ENCODE data around the gene LOX.

The LOX gene

GRCh38 chr5:122054266-122054665 lies 23.8 kb downstream of the LOX start:
- no peak for DNase-seq (ENCODE audit: low read depth, low spot score)
- WGBS (ENCODE audit: insufficient coverage, insufficient read length): no CpG with 5 or more reads among the region's 4 CpGs
- Histone ChIP-seq H3K27ac (ENCODE audit: low read length) (no peak overlapping the region), H3K4me3 (ENCODE audit: low read length) (no peak overlapping the region), H3K27me3 (ENCODE audit: control insufficient read depth, insufficient read depth, low read length) (no peaks in the 10 kb centered on the region; the same call in 1 of the 2 replicates), H3K9me3 (ENCODE audit: control insufficient read depth, insufficient read depth, low read length) (no peaks in the 10 kb centered on the region), H3K36me3 (ENCODE audit: control insufficient read depth, insufficient read depth, low read length) (no peaks in the 10 kb centered on the region), H3K4me1 (ENCODE audit: control insufficient read depth, insufficient read depth, low read length) (no peaks in the 10 kb centered on the region)

GRCh38 chr5:122053181-122054109 lies 24.6 kb downstream of the LOX start:
- DNase-seq (ENCODE audit: low read depth, low spot score): no peak
- H3K4me1 ChIP-seq (ENCODE audit: control insufficient read depth, insufficient read depth, low read length): no peaks in the 10 kb centered on the region
- no peaks in the 10 kb centered on the region for H3K36me3 ChIP-seq (ENCODE audit: control insufficient read depth, insufficient read depth, low read length)
- no peaks in the 10 kb centered on the region; the same call in 1 of the 2 replicates for H3K27me3 ChIP-seq (ENCODE audit: control insufficient read depth, insufficient read depth, low read length)
- no peaks in the 10 kb centered on the region for H3K9me3 ChIP-seq (ENCODE audit: control insufficient read depth, insufficient read depth, low read length)
- H3K4me3 ChIP-seq (ENCODE audit: low read length): no peak overlapping the region
- no CpG with 5 or more reads among the region's 4 CpGs for WGBS (ENCODE audit: insufficient coverage, insufficient read length)
- no peak overlapping the region for H3K27ac ChIP-seq (ENCODE audit: low read length)

DNA sequence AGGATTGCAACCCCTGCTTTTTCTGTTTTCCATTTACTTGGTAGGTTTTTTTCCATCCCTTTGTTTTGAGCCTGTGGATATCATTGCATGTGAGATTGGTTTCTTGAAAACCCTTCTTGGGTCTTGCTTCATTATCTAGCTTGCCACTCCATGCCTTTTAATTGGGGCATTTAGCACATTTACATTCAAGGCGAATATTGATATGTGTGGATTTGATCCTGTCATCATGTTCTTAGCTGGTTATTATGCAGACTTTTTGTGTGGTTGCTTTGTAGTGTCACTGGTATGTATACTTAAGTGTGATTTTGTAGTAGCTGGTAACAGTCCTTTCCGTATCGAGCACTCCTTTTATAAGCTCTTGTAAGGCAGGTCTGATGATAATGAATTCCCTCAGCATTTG lies 26.5 kb downstream of the LOX start:
- Histone ChIP-seq H3K4me3 (ENCODE audit: low read length) (no peak overlapping the region), H3K27ac (ENCODE audit: low read length) (no peak overlapping the region), H3K36me3 (ENCODE audit: control insufficient read depth, insufficient read depth, low read length) (no peaks in the 10 kb centered on the region), H3K9me3 (ENCODE audit: control insufficient read depth, insufficient read depth, low read length) (no peaks in the 10 kb centered on the region), H3K4me1 (ENCODE audit: control insufficient read depth, insufficient read depth, low read length) (no peaks in the 10 kb centered on the region), H3K27me3 (ENCODE audit: control insufficient read depth, insufficient read depth, low read length) (no peaks in the 10 kb centered on the region; the same call in 1 of the 2 replicates)
- WGBS (ENCODE audit: insufficient coverage, insufficient read length): no CpG with 5 or more reads among the region's 3 CpGs
- no peak for DNase-seq (ENCODE audit: low read depth, low spot score)

DNA sequence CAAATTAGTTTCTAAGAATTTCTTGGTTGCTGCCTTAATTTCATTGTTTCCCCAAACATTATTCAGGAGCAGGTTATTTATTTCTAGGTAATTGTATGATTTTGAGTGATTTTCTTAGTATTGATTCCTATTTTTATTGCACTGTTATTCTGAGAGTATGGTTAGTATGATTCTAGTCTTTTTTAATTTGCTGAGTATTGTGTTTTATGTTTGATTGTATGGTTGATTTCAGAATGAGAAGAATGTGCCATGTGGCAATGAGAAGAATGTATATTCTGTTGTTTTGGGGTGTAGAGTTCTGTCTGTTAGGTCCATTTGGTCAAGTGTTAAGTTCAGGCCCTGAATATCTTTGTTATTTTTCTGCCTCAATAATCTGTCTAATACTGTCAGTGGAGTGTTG lies 27.1 kb downstream of the LOX start:
- H3K9me3 ChIP-seq (ENCODE audit: control insufficient read depth, insufficient read depth, low read length): no peaks in the 10 kb centered on the region; the same call in 1 of the 2 replicates
- H3K27ac ChIP-seq (ENCODE audit: low read length): no peak overlapping the region
- no peaks in the 10 kb centered on the region; the same call in 1 of the 2 replicates for H3K27me3 ChIP-seq (ENCODE audit: control insufficient read depth, insufficient read depth, low read length)
- H3K4me1 ChIP-seq (ENCODE audit: control insufficient read depth, insufficient read depth, low read length): no peaks in the 10 kb centered on the region
- H3K4me3 ChIP-seq (ENCODE audit: low read length): no peak overlapping the region
- no peaks in the 10 kb centered on the region for H3K36me3 ChIP-seq (ENCODE audit: control insufficient read depth, insufficient read depth, low read length)
- DNase-seq (ENCODE audit: low read depth, low spot score): no peak

GRCh38 chr5:122040636-122041302 lies 37.3 kb downstream of the LOX start:
- no peaks in the 10 kb centered on the region for H3K4me1 ChIP-seq (ENCODE audit: control insufficient read depth, insufficient read depth, low read length)
- H3K27ac ChIP-seq (ENCODE audit: low read length): no peak overlapping the region
- no peaks in the 10 kb centered on the region for H3K27me3 ChIP-seq (ENCODE audit: control insufficient read depth, insufficient read depth, low read length)
- no peak for DNase-seq (ENCODE audit: low read depth, low spot score)
- WGBS (ENCODE audit: insufficient coverage, insufficient read length): no CpG with 5 or more reads among the region's 3 CpGs
- no peaks in the 10 kb centered on the region for H3K36me3 ChIP-seq (ENCODE audit: control insufficient read depth, insufficient read depth, low read length)
- no peak overlapping the region for H3K4me3 ChIP-seq (ENCODE audit: low read length)
- H3K9me3 ChIP-seq (ENCODE audit: control insufficient read depth, insufficient read depth, low read length): no peaks in the 10 kb centered on the region; the same call in 1 of the 2 replicates

- no peak for DNase-seq (ENCODE audit: low read depth, low spot score)
Measured at GRCh38 chr5:122036326-122036725, 41.7 kb downstream of the LOX start.

DNA sequence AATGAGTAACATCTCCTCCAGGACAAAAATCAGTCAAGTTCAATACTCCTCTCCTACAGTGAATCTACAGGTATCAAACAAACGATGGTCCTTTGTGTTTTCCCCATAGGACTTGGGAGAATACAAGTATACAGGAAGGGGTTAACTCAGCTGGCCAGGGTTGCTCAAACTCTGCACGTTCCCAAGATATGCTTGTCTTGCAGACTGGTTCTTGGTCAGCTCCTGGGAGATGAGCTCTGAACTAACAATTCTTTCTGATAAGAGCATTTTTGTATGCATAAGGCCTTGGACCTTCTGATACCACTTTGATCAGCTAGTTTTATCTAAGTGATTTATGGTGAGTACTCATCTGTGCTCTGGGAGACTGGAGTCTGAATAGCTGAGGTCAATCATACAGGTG lies 42.1 kb downstream of the LOX start:
- H3K4me1 ChIP-seq (ENCODE audit: control insufficient read depth, insufficient read depth, low read length): no peaks in the 10 kb centered on the region
- no CpG with 5 or more reads among the region's 2 CpGs for WGBS (ENCODE audit: insufficient coverage, insufficient read length)
- H3K27me3 ChIP-seq (ENCODE audit: control insufficient read depth, insufficient read depth, low read length): no peaks in the 10 kb centered on the region
- no peak overlapping the region for H3K4me3 ChIP-seq (ENCODE audit: low read length)
- no peaks in the 10 kb centered on the region for H3K9me3 ChIP-seq (ENCODE audit: control insufficient read depth, insufficient read depth, low read length)
- no peak overlapping the region for H3K27ac ChIP-seq (ENCODE audit: low read length)
- DNase-seq (ENCODE audit: low read depth, low spot score): no peak
- no peaks in the 10 kb centered on the region for H3K36me3 ChIP-seq (ENCODE audit: control insufficient read depth, insufficient read depth, low read length)

More at GRCh38 chr5:122036326-122036725, 41.7 kb downstream of the LOX start:
- H3K9me3 ChIP-seq (ENCODE audit: control insufficient read depth, insufficient read depth, low read length): no peaks in the 10 kb centered on the region
- H3K27me3 ChIP-seq (ENCODE audit: control insufficient read depth, insufficient read depth, low read length): no peaks in the 10 kb centered on the region
- no CpG with 5 or more reads among the region's 4 CpGs for WGBS (ENCODE audit: insufficient coverage, insufficient read length)
- H3K4me3 ChIP-seq (ENCODE audit: low read length): no peak overlapping the region
- H3K27ac ChIP-seq (ENCODE audit: low read length): no peak overlapping the region
- H3K4me1 ChIP-seq (ENCODE audit: control insufficient read depth, insufficient read depth, low read length): no peaks in the 10 kb centered on the region
- no peaks in the 10 kb centered on the region for H3K36me3 ChIP-seq (ENCODE audit: control insufficient read depth, insufficient read depth, low read length)

- no peak overlapping the region for H3K4me3 ChIP-seq (ENCODE audit: low read length)
- no CpG with 5 or more reads among the region's 2 CpGs for WGBS (ENCODE audit: insufficient coverage, insufficient read length)
Measured at GRCh38 chr5:122031836-122032235, 46.2 kb downstream of the LOX start.

GRCh38 chr5:122030251-122030650 lies 47.8 kb downstream of the LOX start:
- Histone ChIP-seq H3K27me3 (ENCODE audit: control insufficient read depth, insufficient read depth, low read length) (no peaks in the 10 kb centered on the region), H3K36me3 (ENCODE audit: control insufficient read depth, insufficient read depth, low read length) (no peaks in the 10 kb centered on the region), H3K9me3 (ENCODE audit: control insufficient read depth, insufficient read depth, low read length) (no peaks in the 10 kb centered on the region), H3K4me3 (ENCODE audit: low read length) (no peak overlapping the region), H3K27ac (ENCODE audit: low read length) (no peak overlapping the region), H3K4me1 (ENCODE audit: control insufficient read depth, insufficient read depth, low read length) (no peaks in the 10 kb centered on the region)
- no peak for DNase-seq (ENCODE audit: low read depth, low spot score)

More at GRCh38 chr5:122031836-122032235, 46.2 kb downstream of the LOX start:
- no peak for DNase-seq (ENCODE audit: low read depth, low spot score)
- no peaks in the 10 kb centered on the region for H3K9me3 ChIP-seq (ENCODE audit: control insufficient read depth, insufficient read depth, low read length)
- no peaks in the 10 kb centered on the region for H3K27me3 ChIP-seq (ENCODE audit: control insufficient read depth, insufficient read depth, low read length)
- H3K36me3 ChIP-seq (ENCODE audit: control insufficient read depth, insufficient read depth, low read length): no peaks in the 10 kb centered on the region
- no peaks in the 10 kb centered on the region for H3K4me1 ChIP-seq (ENCODE audit: control insufficient read depth, insufficient read depth, low read length)
- H3K27ac ChIP-seq (ENCODE audit: low read length): no peak overlapping the region

- no peaks in the 10 kb centered on the region for H3K36me3 ChIP-seq (ENCODE audit: control insufficient read depth, insufficient read depth, low read length)
Measured at GRCh38 chr5:122029818-122030217, 48.2 kb downstream of the LOX start.

More at GRCh38 chr5:122029818-122030217, 48.2 kb downstream of the LOX start:
- WGBS (ENCODE audit: insufficient coverage, insufficient read length): no CpG with 5 or more reads among the region's 1 CpG
- no peak overlapping the region for H3K4me3 ChIP-seq (ENCODE audit: low read length)
- H3K4me1 ChIP-seq (ENCODE audit: control insufficient read depth, insufficient read depth, low read length): no peaks in the 10 kb centered on the region
- no peaks in the 10 kb centered on the region for H3K9me3 ChIP-seq (ENCODE audit: control insufficient read depth, insufficient read depth, low read length)
- no peak for DNase-seq (ENCODE audit: low read depth, low spot score)
- H3K27ac ChIP-seq (ENCODE audit: low read length): no peak overlapping the region
- H3K27me3 ChIP-seq (ENCODE audit: control insufficient read depth, insufficient read depth, low read length): no peaks in the 10 kb centered on the region

All from iPS DF 6.9 (cell line).